Neural cell (in vitro differentiated cells): ENCODE results near the gene RNLS. TPM values are rescaled to one million over a fixed set of nuclear protein-coding genes. Genes with fewer than 3 reads are reported as not detected.

Experiments used
- H2AFZ ChIP-seq: fragments of 200-600, 300-800 bp; sonication (generic), shearing (Covaris generic); 2 replicates; pipeline ENCODE4 v1.6.0; 2014; ENCODE audit warnings: low read depth, mild to moderate bottlenecking, antibody characterized with exemption, low read length, moderate library complexity
- H3F3A ChIP-seq: fragments of 200-600 bp; shearing (Covaris generic); 2 replicates; pipeline ENCODE4 v1.6.1; 2016; ENCODE audit warnings: mild to moderate bottlenecking, moderate library complexity, mixed read lengths, antibody characterized with exemption, low read length; ENCODE audit not compliant: insufficient read depth, poor library complexity, severe bottlenecking
- H3K27ac ChIP-seq: fragments of 200-600, 300-800 bp; sonication (generic), shearing (Covaris generic); 2 replicates; pipeline ENCODE4 v1.5.1; 2014; ENCODE audit warnings: mild to moderate bottlenecking, low read length, moderate library complexity
- H3K27me3 ChIP-seq: fragments of 300-800, 200-600 bp; sonication (generic), shearing (Covaris generic); 2 replicates; pipeline ENCODE4 v1.6.0; 2014; ENCODE audit warnings: mild to moderate bottlenecking, low read depth, low read length, moderate library complexity; ENCODE audit not compliant: insufficient read depth
- H3K36me3 ChIP-seq: fragments of 300-800, 200-600 bp; sonication (generic), shearing (Covaris generic); 2 replicates; pipeline ENCODE4 v1.5.1; 2014; ENCODE audit warnings: mild to moderate bottlenecking, antibody characterized with exemption, low read length, moderate library complexity; ENCODE audit not compliant: insufficient read depth
- H3K4me2 ChIP-seq: fragments of 300-800, 200-600 bp; sonication (generic), shearing (Covaris generic); 2 replicates; pipeline ENCODE4 v1.6.0; 2014; ENCODE audit warnings: mild to moderate bottlenecking, low read length
- H3K4me3 ChIP-seq: fragments of 300-800, 200-600 bp; sonication (generic), shearing (Covaris generic); 2 replicates; pipeline ENCODE4 v1.5.1; 2014; ENCODE audit warnings: mild to moderate bottlenecking, low read length, moderate library complexity
- H3K79me2 ChIP-seq: fragments of 200-600 bp; shearing (Covaris generic); replicated peaks from 2 replicates; pipeline ENCODE4 v1.6.0; 2014; ENCODE audit warnings: mild to moderate bottlenecking, low read length, moderate library complexity; ENCODE audit not compliant: insufficient read depth
- H3K9ac ChIP-seq: fragments of 300-800, 200-600 bp; sonication (generic), shearing (Covaris generic); 2 replicates; pipeline ENCODE4 v1.6.1; 2016; ENCODE audit warnings: mild to moderate bottlenecking, low read length, mixed read lengths
- H3K9me2 ChIP-seq: fragments of 200-600 bp; shearing (Covaris generic); 2 replicates; pipeline ENCODE4 v1.6.1; 2016; ENCODE audit warnings: mild to moderate bottlenecking, low read length, mixed read lengths; ENCODE audit not compliant: insufficient read depth
- H3K9me3 ChIP-seq: fragments of 200-600, 300-800 bp; sonication (generic), shearing (Covaris generic); 2 replicates; pipeline ENCODE4 v1.6.1; 2016; ENCODE audit warnings: mild to moderate bottlenecking, mixed run types, low read length, moderate library complexity, mixed read lengths
- H4K20me1 ChIP-seq: fragments of 200-600 bp; shearing (Covaris generic); 2 replicates; pipeline ENCODE4 v1.6.1; 2016; ENCODE audit warnings: mild to moderate bottlenecking, mixed run types; ENCODE audit not compliant: insufficient read depth
- EP300 ChIP-seq: fragments of 450-650 bp; conservative IDR thresholded peaks from 2 replicates; pipeline ENCODE4 v1.6.1; 2014; ENCODE audit warnings: antibody characterized with exemption, mild to moderate bottlenecking, moderate library complexity; ENCODE audit not compliant: poor library complexity, severe bottlenecking
- EZH2 ChIP-seq: fragments of 200-600, 300-800 bp; shearing (Covaris generic), sonication (generic); IDR thresholded peaks from 2 replicates; pipeline ENCODE4 v1.6.1; 2014; ENCODE audit warnings: antibody characterized with exemption, low read length, borderline replicate concordance, mild to moderate bottlenecking; ENCODE audit not compliant: insufficient read depth, poor library complexity, severe bottlenecking
- MXI1 ChIP-seq: fragments of 450-650 bp; conservative IDR thresholded peaks from 2 replicates; pipeline ENCODE4 v1.6.1; 2014; ENCODE audit warnings: antibody characterized with exemption, mild to moderate bottlenecking; ENCODE audit not compliant: poor library complexity, severe bottlenecking
- POLR2AphosphoS5 ChIP-seq: IDR thresholded peaks from 2 replicates; pipeline ENCODE4 v1.6.1; 2012
- RAD21 ChIP-seq: fragments of 450-650 bp; conservative IDR thresholded peaks from 2 replicates; pipeline ENCODE4 v1.6.1; 2014; ENCODE audit warnings: antibody characterized with exemption, mild to moderate bottlenecking, moderate library complexity
- SMC3 ChIP-seq: fragments of 450-650 bp; conservative IDR thresholded peaks from 2 replicates; pipeline ENCODE4 v1.6.1; 2014; ENCODE audit warnings: antibody characterized with exemption, mild to moderate bottlenecking, moderate library complexity; ENCODE audit not compliant: poor library complexity
- TAF1 ChIP-seq: IDR thresholded peaks from 2 replicates; pipeline ENCODE4 v1.6.1; 2012; ENCODE audit warnings: low read depth
- polyA plus RNA-seq: library from polyadenylated mRNA; depleted of rRNA; stranded (reverse); fragments of >200 nt; gene quantifications from 2 replicates; pipeline ENCODE4 v1.2.3, GENCODE V29; 2014
- TF ChIP-seq, protein P1 (sequence below): fragments of 450-650 bp; IDR thresholded peaks from 2 replicates; pipeline ENCODE4 v1.5.1; 2014; ENCODE audit warnings: antibody characterized with exemption, mild to moderate bottlenecking, moderate library complexity; ENCODE audit not compliant: poor library complexity, severe bottlenecking
- TF ChIP-seq, protein P2 (sequence below): IDR thresholded peaks from 2 replicates; pipeline ENCODE4 v1.6.1; 2012; ENCODE audit warnings: borderline replicate concordance

Gene RNLS
- polyA plus RNA-seq, 1 donor from 2014 or later, result 0.20 TPM

DNA sequence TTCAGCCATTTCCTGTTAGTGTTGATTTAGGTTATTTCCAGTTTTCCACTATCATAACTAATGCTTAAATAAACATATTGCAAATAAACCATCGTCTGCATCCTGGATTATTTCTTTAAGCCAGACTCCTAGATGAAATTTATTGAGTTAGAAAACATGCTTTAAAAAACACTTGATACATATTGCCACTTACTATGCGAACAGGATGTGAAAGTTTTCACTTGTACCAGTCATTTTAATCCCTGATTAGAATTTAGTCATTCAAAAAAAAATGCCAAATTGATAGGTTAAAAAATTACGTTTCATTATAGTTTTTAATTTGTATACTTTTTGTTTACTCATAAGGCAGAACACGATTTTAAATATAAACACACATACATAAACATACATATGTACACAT, 309.6 kb downstream of the RNLS start:
- Histone ChIP-seq H3K27ac (no peak overlapping the region), H3K36me3 (no peaks in the 10 kb centered on the region), H3K27me3 (no peaks in the 10 kb centered on the region), H3K4me3 (no peak overlapping the region), H4K20me1 (no peaks in the 10 kb centered on the region), H2AFZ (no peak overlapping the region), H3F3A (no peaks in the 10 kb centered on the region), H3K9me3 (no peaks in the 10 kb centered on the region), H3K9ac (no peak overlapping the region), H3K4me2 (no peak overlapping the region), H3K9me2 (no peaks in the 10 kb centered on the region), H3K79me2 (no peaks in the 10 kb centered on the region)
- TF ChIP-seq POLR2AphosphoS5, result no peak
- TF ChIP-seq, protein P1, sequence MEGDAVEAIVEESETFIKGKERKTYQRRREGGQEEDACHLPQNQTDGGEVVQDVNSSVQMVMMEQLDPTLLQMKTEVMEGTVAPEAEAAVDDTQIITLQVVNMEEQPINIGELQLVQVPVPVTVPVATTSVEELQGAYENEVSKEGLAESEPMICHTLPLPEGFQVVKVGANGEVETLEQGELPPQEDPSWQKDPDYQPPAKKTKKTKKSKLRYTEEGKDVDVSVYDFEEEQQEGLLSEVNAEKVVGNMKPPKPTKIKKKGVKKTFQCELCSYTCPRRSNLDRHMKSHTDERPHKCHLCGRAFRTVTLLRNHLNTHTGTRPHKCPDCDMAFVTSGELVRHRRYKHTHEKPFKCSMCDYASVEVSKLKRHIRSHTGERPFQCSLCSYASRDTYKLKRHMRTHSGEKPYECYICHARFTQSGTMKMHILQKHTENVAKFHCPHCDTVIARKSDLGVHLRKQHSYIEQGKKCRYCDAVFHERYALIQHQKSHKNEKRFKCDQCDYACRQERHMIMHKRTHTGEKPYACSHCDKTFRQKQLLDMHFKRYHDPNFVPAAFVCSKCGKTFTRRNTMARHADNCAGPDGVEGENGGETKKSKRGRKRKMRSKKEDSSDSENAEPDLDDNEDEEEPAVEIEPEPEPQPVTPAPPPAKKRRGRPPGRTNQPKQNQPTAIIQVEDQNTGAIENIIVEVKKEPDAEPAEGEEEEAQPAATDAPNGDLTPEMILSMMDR, result no peak
- no peak for TF ChIP-seq TAF1
- no peak for TF ChIP-seq MXI1
- TF ChIP-seq, protein P2, sequence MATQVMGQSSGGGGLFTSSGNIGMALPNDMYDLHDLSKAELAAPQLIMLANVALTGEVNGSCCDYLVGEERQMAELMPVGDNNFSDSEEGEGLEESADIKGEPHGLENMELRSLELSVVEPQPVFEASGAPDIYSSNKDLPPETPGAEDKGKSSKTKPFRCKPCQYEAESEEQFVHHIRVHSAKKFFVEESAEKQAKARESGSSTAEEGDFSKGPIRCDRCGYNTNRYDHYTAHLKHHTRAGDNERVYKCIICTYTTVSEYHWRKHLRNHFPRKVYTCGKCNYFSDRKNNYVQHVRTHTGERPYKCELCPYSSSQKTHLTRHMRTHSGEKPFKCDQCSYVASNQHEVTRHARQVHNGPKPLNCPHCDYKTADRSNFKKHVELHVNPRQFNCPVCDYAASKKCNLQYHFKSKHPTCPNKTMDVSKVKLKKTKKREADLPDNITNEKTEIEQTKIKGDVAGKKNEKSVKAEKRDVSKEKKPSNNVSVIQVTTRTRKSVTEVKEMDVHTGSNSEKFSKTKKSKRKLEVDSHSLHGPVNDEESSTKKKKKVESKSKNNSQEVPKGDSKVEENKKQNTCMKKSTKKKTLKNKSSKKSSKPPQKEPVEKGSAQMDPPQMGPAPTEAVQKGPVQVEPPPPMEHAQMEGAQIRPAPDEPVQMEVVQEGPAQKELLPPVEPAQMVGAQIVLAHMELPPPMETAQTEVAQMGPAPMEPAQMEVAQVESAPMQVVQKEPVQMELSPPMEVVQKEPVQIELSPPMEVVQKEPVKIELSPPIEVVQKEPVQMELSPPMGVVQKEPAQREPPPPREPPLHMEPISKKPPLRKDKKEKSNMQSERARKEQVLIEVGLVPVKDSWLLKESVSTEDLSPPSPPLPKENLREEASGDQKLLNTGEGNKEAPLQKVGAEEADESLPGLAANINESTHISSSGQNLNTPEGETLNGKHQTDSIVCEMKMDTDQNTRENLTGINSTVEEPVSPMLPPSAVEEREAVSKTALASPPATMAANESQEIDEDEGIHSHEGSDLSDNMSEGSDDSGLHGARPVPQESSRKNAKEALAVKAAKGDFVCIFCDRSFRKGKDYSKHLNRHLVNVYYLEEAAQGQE, result no peak
- TF ChIP-seq SMC3, result no peak
- no peak for TF ChIP-seq EP300

DNA sequence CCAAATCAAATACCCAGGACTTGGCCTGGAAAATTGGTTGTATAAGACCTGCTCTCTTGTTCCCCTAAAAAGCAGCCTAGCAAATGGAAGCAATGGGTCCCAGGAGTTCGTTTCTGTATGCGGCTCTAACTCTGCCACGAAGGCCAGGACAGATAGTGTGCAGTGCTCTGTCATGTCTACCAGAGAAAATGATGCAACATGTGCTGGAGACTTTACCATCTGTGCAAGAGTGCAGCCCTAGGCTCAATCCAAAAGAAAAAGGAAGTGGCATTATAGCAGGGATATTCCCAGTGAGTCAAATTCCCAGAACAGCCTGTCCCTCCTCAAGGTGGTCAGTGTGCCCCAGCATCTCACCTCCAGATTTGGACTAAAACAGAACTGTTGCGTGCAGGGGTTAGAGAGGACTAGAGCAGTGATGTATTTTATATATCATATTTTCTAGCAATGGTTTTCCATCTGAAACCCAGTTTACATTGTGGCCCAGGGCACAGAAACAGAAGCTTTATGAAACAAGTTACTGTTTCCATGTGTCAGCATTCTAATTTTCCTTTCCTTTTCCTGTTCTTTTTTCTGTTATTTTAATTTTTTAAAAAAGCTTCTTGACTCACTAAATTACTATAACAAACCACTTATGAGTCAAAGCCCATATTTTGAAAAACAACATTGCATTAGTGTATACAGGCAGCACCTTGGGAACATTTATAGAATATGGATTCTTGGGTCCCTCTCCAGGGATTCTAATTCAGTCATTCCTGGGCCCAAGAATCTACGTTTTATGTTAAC, 311.2 kb downstream of the RNLS start:
- H3K9ac ChIP-seq, result no peak overlapping the region
- no peak overlapping the region for H3K4me3 ChIP-seq
- no peak for TF ChIP-seq RAD21
- no peak for TF ChIP-seq EP300
- TF ChIP-seq, protein P2, result no peak
- no peak for TF ChIP-seq TAF1
- TF ChIP-seq, protein P1, result no peak
- TF ChIP-seq MXI1, result no peak
- no peak for TF ChIP-seq SMC3
- no peak for TF ChIP-seq EZH2
- TF ChIP-seq POLR2AphosphoS5, result no peak
- H3K36me3 ChIP-seq, result no peaks in the 10 kb centered on the region
- H3F3A ChIP-seq, result no peaks in the 10 kb centered on the region
- no peaks in the 10 kb centered on the region for H3K9me3 ChIP-seq
- H4K20me1 ChIP-seq, result no peaks in the 10 kb centered on the region
- H3K4me2 ChIP-seq, result no peak overlapping the region
- no peak overlapping the region for H2AFZ ChIP-seq
- H3K9me2 ChIP-seq, result no peaks in the 10 kb centered on the region
- no peaks in the 10 kb centered on the region for H3K27me3 ChIP-seq
- no peak overlapping the region for H3K27ac ChIP-seq
- no peaks in the 10 kb centered on the region for H3K79me2 ChIP-seq
